Osteocyte (in vitro differentiated cells): ENCODE results near the gene ANKUB1. TPM values are rescaled to one million over a fixed set of nuclear protein-coding genes. Genes with fewer than 3 reads are reported as not detected.

Experiments
- DNase-seq: peaks from one replicate; pipeline ENCODE4 v3.0.0; 2021; ENCODE audit warnings: mixed read lengths; ENCODE audit not compliant: unreplicated experiment; ENCODE audit errors: extremely low spot score
- H3K27ac Mint-ChIP-seq: one replicate; pipeline ENCODE4 v1.8.0; 2021; ENCODE audit warnings: mild to moderate bottlenecking, mixed read lengths; ENCODE audit not compliant: unreplicated experiment
- H3K27me3 Mint-ChIP-seq: one replicate; pipeline ENCODE4 v1.8.0; 2021; ENCODE audit warnings: mixed read lengths; ENCODE audit not compliant: unreplicated experiment
- H3K36me3 Mint-ChIP-seq: one replicate; pipeline ENCODE4 v1.8.0; 2021; ENCODE audit warnings: mixed read lengths; ENCODE audit not compliant: unreplicated experiment
- H3K4me1 Mint-ChIP-seq: one replicate; pipeline ENCODE4 v1.8.0; 2021; ENCODE audit warnings: mixed read lengths; ENCODE audit not compliant: unreplicated experiment
- H3K4me3 Mint-ChIP-seq: one replicate; pipeline ENCODE4 v1.8.0; 2021; ENCODE audit warnings: mild to moderate bottlenecking, moderate library complexity, mixed read lengths; ENCODE audit not compliant: unreplicated experiment
- H3K9me3 Mint-ChIP-seq: one replicate; pipeline ENCODE4 v1.8.0; 2021; ENCODE audit warnings: mixed read lengths; ENCODE audit not compliant: unreplicated experiment
- CTCF ChIP-seq: fragments of 200-600 bp; sonication (generic); IDR thresholded peaks from 2 replicates; pipeline ENCODE4 v1.5.0; 2021; ENCODE audit warnings: antibody characterized with exemption, mild to moderate bottlenecking, moderate library complexity
- total RNA-seq: library from RNA; stranded (reverse); gene quantifications from 2 replicates; pipeline ENCODE4 v1.2.1, GENCODE V29; 2021

Gene ANKUB1
- total RNA-seq, 1 donor from 2014 or later = not detected

DNA sequence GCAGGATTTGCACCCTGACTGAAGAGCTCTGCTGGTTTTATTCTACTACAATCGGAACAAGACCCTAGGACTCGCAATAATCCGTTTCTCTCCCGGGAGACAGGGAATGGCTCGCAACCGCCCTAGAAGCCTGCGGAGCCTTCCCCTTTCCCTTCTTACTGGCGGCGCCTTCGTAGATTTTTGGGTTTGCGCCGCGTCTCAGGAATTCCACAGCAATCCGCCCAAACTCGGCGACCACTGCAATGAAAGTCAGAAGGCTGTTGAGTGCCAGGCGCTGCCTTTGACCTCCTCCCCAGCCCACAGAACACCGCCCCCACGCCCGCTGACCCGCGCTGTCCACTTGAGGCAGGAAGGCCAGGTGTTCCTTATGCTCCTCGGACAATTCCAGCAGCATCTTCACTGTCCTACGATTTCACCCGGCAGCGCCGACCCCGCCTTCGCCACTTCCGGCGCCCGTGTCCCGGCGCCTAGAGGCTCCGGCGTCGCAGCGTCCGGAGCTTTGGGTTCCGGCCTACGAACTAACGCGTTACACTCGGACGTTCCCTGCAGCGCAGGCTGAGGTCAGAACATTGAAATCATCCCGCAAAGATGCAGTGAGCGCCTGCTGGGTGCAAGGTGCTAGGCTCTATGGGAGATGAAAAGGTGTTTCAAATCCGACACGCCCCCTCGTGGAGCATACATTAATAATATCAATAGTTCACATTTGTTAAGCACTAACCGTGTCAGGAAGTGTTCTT lies 40.1 kb downstream of the ANKUB1 start, which contains the start of gene COMMD2:
Gene COMMD2, minus strand, starts transcription at position 439 of the 737 bp plus-strand sequence. Its CDS starts 45 bp downstream, at position 394.
- peaks cover 19% of the 10 kb centered on the region for H3K4me1 Mint-ChIP-seq
- peak; percentile 87 for DNase-seq
- peaks cover 22% of the 10 kb centered on the region for H3K36me3 Mint-ChIP-seq
- H3K4me3 Mint-ChIP-seq = peak within 1 kb of the TSS; percentile 93
- H3K9me3 Mint-ChIP-seq = no peaks in the 10 kb centered on the region
- peak within 1 kb of the TSS; percentile 92 for H3K27ac Mint-ChIP-seq
- peaks cover 22% of the 10 kb centered on the region for H3K27me3 Mint-ChIP-seq
- TF ChIP-seq CTCF = peak; percentile 60

DNA sequence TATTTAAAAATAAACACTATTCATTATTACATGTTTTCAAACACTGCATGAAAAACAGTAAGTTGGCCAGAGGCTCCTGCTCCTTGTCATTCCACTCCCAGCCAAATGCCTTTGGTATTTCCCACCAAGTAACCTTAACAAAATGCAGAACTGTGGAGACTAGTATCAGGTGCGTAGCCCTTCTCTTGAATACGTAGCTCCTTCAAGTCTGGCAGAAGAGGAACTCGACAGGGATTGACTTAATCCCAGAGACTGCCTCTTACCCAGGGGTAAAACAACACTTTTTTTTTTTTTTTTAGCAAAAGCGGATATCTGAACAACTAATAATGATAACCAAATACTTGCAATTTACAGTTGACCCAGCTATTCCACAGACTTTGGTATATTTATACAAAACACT lies 40.8 kb downstream of the ANKUB1 start:
- Mint-ChIP-seq H3K27ac (peak overlapping the region; percentile 92), H3K4me3 (peak overlapping the region; percentile 93), H3K36me3 (peaks cover 24% of the 10 kb centered on the region), H3K9me3 (no peaks in the 10 kb centered on the region), H3K4me1 (peaks cover 19% of the 10 kb centered on the region), H3K27me3 (peaks cover 16% of the 10 kb centered on the region)
- no peak for DNase-seq
- TF ChIP-seq CTCF = no peak

DNA sequence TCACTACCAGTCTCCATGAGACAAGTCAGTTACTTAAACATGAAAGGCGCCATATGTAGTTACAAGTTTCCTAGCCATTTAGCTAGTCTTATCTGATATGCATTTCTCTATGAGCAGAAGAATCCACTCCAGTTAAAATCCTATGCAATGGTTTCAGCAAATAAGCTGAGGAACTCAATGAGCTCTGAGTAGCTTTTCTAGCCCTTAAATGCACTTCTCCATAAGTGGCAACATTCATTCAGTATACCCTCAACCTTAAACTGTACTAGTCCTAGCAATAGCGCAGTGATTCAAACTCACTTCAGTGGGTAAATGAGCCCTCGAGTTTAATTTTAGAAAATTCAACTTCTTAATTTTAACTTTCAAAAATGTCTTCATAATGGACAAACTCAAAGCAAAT lies 47.7 kb downstream of the ANKUB1 start:
- no peaks in the 10 kb centered on the region for H3K4me1 Mint-ChIP-seq
- no peak overlapping the region for H3K4me3 Mint-ChIP-seq
- H3K27me3 Mint-ChIP-seq = no peaks in the 10 kb centered on the region
- H3K27ac Mint-ChIP-seq = no peak overlapping the region
- no peak for TF ChIP-seq CTCF
- DNase-seq = no peak
- H3K36me3 Mint-ChIP-seq = peaks cover 58% of the 10 kb centered on the region
- no peaks in the 10 kb centered on the region for H3K9me3 Mint-ChIP-seq

- H3K4me3 Mint-ChIP-seq = no peak overlapping the region
These were observed 48.2 kb downstream of the ANKUB1 start for GRCh38 chr3:149744151-149744550.

More at GRCh38 chr3:149744151-149744550, 48.2 kb downstream of the ANKUB1 start:
- H3K27ac Mint-ChIP-seq = no peak overlapping the region
- no peak for DNase-seq
- peaks cover 57% of the 10 kb centered on the region for H3K36me3 Mint-ChIP-seq
- no peaks in the 10 kb centered on the region for H3K4me1 Mint-ChIP-seq
- TF ChIP-seq CTCF = no peak
- no peaks in the 10 kb centered on the region for H3K27me3 Mint-ChIP-seq
- no peaks in the 10 kb centered on the region for H3K9me3 Mint-ChIP-seq
